NCI-H510A treated with DMSO at 0.1 percent for 48 hours (cell line): ENCODE measurements around the gene SLC35E3.
"Not testable (repeated sequence)": the region's sequence is repeated elsewhere in the genome, so short reads cannot be mapped to it uniquely, and the experiment has no call there.

ENCODE experiments used
- DNase-seq: peaks from one replicate; lab custom pipeline; 2025; lab: John Stamatoyannopoulos, UW

SLC35E3 gene

DNA sequence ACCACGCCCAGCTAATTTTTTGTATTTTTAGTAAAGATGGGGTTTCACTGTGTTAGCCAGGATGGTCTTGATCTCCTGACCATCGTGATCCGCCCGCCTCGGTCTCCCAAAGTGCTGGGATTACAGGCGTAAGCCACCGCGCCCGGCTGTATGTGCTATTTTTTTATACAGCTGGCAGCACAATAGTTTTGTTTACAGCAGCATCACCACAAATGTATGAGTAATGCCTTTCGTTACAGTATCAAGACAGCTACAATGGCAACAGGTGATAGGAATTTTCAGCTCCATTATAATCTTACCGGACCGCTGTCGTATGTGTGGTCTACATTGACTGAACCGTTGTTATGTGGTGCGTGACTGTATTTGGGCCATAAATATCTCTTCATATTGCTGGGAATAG, 50.4 kb downstream of the SLC35E3 start:
- no peak for DNase-seq

DNA sequence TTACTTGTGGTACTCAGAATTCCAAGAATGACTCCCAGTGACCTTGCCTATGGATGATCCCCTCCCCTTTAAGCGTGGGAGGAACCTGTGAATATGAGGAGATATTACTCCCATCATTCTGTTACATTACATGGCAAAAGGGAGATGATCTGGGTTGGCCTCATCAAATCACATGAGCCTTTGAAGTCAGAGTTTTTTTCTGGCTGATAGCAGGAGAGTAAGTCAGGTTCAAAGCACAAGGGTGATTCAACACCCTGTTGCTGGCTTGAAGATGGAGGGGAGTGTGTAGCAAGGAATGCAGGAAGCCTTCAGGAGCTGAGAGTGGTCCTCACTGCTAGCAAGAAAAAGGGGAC, 52.9 kb downstream of the SLC35E3 start:
- DNase-seq = no peak

- no peak for DNase-seq
Measured at GRCh38 chr12:68800294-68800693, 54.3 kb downstream of the SLC35E3 start.

- not testable (repeated sequence) for DNase-seq
Measured at GRCh38 chr12:68801124-68801523, 55.1 kb downstream of the SLC35E3 start.

DNA sequence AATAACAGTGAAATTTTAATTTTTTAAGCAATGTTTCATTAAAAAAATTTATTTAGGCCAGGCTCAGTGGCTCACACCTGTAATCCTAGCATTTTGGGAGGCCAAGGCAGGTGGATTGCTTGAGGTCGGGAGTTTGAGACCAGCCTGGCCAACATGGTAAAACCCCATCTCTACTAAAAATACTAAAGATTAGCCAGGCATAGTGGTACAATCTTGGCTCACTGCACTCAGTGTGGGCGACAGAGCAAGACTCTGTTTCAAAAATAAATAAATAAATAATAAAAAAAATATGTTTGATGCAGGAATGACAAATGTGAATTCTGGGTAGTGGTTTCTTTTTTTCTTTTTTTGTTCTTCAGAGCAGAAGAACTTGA, 56.4 kb downstream of the SLC35E3 start:
- not testable (repeated sequence) for DNase-seq

GRCh38 chr12:68802911-68803651, 57.1 kb downstream of the SLC35E3 start:
- DNase-seq = not testable (repeated sequence)

DNA sequence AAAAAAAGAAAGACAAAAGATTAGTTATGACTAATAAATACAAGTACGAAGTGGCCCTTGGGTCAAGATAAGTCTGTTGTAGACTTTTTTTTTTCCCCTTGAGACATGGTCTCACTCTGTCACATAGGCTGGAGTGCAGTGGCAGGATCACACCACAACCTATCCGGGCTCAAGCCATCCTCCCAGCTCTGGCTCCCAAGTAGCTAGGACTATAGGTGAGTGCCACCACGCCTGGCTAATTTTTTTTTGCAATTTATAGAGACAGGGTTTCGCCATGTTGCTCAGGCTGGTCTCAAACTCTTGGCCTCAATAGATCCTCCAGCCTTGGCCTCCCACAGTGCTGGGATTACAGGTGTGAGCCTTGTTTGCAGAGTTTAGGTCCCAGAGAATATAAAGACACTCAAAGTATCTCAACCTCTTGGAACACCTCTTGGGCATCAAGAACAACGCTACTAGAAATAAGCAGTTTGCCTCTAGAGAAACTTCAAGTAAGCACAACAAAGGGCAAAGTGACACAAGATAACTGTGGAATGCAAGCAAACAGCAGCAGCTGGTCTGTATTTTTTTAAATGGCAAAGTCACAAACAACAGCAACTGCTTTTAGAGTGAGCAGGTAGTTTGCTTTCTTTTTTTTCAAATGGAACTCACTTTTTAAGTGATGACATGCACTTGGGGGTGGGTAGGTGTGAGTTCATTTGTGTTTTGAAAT, 58.1 kb downstream of the SLC35E3 start:
- no peak for DNase-seq

DNA sequence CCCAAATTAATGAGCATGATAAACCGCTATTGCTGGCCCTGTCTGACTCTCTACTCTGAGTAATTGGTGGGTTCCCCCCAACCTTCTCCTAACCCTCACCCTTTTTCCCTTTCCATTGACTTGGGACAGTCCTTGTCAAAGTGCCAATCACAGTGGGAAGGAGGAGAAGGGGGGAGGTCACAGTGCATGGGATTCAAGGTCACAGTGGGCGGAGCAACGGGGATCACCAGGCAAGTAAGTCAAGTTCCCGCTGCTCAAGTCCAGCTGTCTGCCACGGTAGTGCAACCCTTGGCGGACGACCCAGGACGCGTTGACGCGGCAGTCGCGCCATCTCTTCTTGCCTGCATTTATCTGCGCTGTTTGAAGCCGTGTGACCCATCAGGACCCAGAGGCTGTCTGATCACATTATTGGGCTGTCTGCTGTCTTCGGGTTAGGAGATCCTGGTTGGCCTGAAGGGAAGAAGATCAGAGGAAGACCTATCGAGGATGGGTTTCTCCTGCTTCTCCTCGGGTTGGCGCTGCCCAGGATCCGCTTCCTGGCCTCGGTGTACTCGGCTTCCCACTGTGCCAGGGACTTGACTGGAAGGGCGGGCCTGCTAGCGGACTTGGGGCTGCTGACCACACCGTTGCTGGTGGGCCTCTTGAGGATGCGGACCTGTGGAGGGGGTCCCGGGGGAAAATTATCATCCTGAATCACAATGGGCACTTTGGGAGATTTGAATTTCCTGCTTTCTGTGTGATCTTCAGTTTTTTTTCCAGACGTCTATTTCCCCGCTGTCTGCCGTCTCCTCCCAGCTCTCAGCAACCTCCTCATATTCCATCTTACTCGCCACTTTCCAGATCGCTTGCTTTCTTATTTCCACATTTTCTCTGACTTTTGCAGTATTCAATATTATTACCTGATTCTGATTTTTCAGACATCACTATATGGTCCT, 58.9 kb downstream of the SLC35E3 start:
- DNase-seq = no peak

- no peak for DNase-seq
Measured at GRCh38 chr12:68805592-68806120, 59.7 kb downstream of the SLC35E3 start.

- DNase-seq = no peak
Measured at GRCh38 chr12:68806488-68807237, 60.7 kb downstream of the SLC35E3 start.

DNA sequence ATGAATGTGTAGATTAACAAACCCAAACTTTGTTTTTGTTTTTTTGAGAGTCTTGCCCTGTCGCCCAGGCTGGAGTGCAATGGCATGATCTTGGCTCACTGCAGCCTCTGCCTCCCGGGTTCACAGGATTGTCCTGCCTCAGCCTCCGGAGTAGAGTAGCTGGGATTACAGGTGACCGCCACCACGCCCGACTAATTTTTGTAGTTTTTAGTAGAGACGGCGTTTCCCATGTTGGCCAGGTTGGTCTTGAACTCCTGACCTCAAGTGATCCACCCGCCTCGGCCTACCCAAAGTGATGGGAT, 61.2 kb downstream of the SLC35E3 start:
- DNase-seq = not testable (repeated sequence)

DNA sequence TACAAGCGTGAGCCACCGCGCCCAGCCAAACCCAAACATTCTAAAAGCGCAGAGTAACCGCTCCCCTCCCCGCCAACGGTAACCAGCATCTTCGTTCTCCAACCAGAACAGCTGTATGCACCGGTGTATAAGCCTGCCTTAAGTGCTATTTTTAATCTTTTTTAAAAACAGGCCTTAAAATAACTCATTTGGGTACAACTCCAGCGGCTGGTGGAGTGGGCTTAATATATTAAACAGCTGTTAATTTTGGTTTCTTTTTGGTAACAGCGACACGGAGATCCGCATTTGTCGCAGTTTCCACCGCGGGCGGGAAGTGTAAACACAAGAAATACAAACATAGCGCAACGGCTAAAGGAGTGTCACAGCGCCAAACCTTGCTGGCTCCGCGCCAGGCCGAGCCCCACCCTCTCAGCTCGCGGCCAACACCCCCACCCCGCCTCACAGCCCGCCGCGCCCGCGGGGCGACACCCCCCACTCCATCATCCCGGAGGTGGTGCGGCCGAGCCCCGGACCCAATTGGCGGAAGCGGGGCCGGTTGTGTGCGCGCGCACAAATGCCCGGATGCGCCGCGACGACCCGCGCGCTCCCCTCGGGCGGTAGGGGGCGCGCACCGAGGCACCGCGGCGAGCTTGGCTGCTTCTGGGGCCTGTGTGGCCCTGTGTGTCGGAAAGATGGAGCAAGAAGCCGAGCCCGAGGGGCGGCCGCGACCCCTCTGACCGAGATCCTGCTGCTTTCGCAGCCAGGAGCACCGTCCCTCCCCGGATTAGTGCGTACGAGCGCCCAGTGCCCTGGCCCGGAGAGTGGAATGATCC, 61.8 kb downstream of the SLC35E3 start, which contains the start of gene MDM2:
Gene MDM2 (plus strand): TSS at position 602 of the 812 bp plus-strand sequence. CDS start 301 bp downstream, outside the sequence.
- DNase-seq = peak; percentile 97

DNA sequence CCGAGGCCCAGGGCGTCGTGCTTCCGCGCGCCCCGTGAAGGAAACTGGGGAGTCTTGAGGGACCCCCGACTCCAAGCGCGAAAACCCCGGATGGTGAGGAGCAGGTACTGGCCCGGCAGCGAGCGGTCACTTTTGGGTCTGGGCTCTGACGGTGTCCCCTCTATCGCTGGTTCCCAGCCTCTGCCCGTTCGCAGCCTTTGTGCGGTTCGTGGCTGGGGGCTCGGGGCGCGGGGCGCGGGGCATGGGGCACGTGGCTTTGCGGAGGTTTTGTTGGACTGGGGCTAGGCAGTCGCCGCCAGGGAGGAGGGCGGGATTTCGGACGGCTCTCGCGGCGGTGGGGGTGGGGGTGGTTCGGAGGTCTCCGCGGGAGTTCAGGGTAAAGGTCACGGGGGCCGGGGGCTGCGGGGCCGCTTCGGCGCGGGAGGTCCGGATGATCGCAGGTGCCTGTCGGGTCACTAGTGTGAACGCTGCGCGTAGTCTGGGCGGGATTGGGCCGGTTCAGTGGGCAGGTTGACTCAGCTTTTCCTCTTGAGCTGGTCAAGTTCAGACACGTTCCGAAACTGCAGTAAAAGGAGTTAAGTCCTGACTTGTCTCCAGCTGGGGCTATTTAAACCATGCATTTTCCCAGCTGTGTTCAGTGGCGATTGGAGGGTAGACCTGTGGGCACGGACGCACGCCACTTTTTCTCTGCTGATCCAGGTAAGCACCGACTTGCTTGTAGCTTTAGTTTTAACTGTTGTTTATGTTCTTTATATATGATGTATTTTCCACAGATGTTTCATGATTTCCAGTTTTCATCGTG, 62.6 kb downstream of the SLC35E3 start:
- DNase-seq = peak; percentile 96

DNA sequence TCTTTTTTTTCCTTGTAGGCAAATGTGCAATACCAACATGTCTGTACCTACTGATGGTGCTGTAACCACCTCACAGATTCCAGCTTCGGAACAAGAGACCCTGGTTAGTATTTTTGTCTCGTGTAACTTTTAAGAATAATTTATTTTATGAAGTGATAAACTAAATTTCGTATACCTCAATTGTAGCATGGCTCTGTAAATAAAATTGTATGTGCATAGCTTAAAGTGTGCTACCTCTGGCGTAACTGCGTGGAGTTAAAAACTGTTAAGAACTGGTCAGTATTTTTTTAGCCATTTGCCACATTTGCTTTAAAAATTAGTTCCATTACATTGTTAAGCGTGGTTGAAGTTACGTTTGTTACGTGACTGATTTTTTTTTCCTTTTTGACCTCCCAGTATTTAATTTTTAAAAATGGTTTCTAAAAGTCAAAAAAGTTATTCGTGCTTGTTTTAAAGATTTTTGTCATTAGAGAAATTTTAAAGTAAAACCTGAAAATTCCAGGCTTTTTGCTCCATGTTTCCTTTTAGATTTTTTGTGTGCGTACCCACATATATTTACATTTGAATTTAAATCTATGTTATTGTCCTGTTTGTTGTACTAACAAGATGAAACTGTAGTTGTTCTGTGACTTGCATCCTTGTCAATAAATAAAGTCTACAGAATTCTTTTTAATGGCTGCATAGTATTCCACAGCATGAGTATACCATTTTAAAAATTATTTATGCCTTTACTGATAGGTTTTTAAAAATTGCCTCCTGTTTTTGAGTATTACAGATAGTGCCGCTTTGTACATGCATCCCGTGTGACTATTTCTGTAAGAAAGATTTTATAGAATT, 63.4 kb downstream of the SLC35E3 start:
- DNase-seq = no peak

- DNase-seq = not testable (repeated sequence)
Measured at GRCh38 chr12:68810027-68810389, 64.0 kb downstream of the SLC35E3 start.

GRCh38 chr12:68811573-68811972, 65.6 kb downstream of the SLC35E3 start:
- not testable (repeated sequence) for DNase-seq

DNA sequence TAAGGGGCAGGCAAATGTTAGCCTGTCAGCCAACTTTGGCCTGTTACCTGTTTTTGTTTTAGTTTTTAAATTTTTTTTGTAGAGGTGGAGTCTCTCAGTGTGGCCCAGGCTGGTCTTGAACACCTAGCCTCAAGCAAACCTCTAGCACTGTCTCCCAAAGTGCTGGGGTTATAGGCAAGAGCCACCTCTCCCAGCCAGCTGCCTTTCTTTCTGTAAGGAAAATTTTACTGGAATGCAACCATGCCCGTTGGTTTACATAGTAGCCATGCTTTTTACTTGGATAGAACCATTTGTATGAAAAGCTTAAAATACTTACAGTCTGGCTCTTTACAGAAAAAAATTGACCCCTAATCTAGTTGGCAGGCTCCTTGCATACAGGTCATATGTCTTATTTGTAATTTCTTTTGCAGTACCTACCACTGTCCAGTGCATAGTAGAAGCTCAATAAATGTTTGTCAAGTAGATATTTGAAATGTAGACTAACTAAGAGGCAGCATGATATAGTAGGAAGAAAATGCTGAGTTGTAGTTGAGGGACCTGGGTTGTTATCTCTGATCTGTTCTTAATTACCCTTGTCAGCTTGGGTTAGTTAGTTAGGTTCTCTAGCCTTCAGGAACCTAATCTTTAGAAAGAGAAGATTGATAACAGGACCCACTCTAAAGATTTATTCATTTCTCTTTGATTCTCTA, 66.7 kb downstream of the SLC35E3 start:
- DNase-seq = no peak

DNA sequence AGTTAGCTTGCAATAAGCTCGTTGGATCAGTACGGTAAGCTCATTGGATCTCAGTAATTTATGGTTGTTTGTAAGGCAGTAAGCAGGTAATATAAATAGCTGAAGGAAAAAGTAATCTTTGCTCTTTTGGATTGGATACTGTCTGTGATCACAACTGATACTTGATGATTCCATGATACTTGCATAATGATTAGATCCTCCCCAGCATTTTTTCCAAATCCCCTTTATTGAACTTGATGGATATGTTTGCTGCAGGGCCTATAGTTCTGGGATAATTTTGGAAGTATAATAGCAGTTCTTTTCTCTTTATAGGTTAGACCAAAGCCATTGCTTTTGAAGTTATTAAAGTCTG, 67.2 kb downstream of the SLC35E3 start:
- no peak for DNase-seq
